8988T (cell line): ENCODE measurements around the gene PHTF1.
"Not testable (repeated sequence)": the region's sequence is repeated elsewhere in the genome, so short reads cannot be mapped to it uniquely, and the experiment has no call there.

ENCODE experiments used
- DNase-seq: peaks from one replicate; pipeline ENCODE4 v3.0.0; 2011

PHTF1 gene

DNA sequence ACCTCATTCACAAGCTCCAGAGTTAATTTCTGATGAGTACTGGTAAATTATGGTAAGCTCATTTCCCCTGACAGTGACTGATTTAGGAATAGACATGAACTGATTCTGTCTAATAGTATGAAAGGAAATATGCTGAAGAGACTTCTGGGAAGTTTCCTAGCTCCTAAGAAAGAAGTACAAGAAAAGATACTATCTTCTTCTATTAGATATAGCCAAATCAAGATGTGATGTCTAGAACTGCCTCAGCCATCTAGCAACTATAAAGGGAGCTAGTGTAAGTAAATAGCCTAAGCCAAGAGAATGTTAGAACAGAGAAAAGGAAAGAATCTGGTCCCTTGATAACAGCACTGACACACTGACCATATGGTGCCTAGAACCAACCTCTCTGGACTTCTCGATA, 10.7 kb upstream of the PHTF1 start:
- DNase-seq: no peak

DNA sequence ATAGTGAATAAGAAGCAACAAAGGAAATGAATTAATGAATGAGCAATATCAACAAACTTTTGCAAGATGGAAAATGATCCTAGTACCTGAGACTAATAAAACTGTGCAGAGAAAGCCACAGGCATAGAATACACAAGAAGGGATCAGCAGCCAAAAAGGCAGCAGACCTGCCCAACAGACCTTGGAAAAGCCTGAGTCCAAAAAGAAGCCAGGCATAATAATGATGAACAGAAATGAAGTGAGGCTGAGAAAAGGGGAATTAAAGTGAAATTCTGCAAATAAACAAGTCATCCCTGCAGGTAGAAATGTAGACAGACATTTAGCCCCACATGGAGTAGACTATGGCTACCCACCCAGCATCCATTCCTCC, 10.3 kb upstream of the PHTF1 start:
- no peak for DNase-seq

GRCh38 chr1:113768916-113769600, 9.8 kb upstream of the PHTF1 start:
- DNase-seq: no peak

GRCh38 chr1:113765306-113766230, 6.3 kb upstream of the PHTF1 start:
- no peak for DNase-seq

DNA sequence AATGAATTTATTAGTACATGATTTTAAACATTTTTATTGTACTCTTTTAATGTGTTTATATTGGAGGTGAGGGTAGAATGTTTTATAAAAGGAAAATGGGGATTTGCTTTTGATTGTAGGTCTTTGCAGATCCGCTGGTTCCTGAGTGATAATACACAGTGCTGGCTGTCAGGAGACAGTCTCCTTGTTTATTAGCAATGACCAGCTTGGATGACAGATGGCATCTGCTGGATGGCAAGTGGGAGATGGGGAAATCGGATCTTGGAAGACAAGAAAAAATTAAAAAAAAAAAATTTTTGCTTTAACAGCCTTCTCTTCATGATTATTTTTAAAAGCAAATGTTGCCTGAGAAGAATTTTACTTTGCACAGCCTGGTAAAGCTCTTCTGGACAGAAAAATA, 4.4 kb upstream of the PHTF1 start:
- DNase-seq: no peak

DNA sequence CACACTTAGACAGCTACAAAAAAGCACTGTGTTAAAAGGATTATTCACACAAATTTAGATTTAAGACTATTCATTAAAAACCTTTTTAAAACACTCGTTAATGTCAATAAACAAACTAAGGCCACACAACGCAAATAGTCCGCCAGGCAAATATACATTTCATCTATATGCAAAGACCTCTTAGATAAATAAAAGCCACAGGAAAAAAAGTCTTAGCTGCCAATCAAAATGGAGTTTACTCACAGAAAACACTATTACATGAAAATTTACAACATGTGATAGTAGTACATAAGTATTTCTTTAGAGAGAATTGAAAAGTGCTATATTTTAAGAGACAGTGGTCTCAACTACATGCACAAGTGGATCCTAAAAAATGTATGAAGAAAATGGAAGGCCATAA, 2.7 kb upstream of the PHTF1 start:
- no peak for DNase-seq

GRCh38 chr1:113760102-113761080, 1.1 kb upstream of the PHTF1 start:
- DNase-seq: no peak

- DNase-seq: peak; percentile 26
These were observed 504 bp downstream of the PHTF1 start for GRCh38 chr1:113758631-113759332.

DNA sequence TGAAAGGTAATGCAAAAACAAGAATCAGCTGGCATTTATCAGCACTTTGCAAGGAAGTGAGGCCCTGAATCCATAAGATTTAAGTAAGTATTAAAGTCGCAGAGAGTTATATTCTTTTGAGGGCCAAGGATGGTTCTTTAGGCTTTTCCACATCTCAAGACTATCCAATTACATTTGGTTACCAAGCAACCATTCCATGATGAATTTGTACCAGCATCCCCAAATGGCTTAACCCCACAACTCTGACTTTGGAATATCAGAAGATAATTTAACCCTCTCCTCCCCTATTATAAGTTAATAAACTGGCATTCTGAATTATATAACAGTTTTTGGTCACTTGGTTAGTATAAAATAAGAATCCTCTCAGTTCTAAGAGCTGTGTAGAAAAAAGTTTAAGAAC, 2.8 kb downstream of the PHTF1 start:
- DNase-seq: no peak

- not testable (repeated sequence) for DNase-seq
These were observed 6.0 kb downstream of the PHTF1 start for GRCh38 chr1:113753333-113753732.

DNA sequence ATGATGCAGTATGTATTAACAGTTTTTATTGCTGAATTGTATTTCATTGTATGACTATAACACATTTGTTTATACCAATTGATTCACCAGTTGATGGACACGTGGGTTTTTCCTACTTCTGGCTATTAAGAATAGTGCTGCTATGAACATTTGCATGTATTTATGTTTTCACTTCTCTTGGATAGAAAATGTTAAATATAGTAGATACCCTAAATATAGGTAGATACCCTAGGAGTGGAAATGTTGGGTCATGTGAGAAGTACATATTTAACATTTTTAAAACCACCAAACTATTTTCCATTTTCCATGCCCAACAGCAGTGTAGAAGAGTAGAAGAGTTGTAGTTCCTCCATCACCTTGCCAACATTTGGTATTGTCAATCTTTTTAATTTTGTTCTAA, 7.8 kb downstream of the PHTF1 start:
- DNase-seq: no peak

- DNase-seq: no peak
These were observed 8.2 kb downstream of the PHTF1 start for GRCh38 chr1:113751114-113751513.

- no peak for DNase-seq
These were observed 9.9 kb downstream of the PHTF1 start for GRCh38 chr1:113749402-113749801.

DNA sequence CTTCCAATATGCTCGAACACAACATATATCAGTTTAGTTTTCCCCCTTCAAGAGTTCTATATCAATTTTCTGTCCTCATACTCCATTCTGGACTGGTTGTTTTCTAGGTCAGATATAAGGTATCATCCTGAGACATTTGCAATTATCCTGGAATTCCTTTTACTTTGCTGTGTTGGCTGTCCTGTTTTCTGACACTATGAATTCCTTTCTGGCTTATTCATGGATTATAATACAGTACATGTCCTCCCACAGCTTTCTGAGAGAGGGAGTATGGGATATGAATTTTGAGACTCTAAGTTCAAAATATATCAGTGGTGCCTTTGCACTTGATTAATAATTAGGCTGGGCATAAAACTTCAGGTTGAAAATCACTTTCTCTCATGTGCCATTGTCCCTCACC, 11.9 kb downstream of the PHTF1 start:
- DNase-seq: no peak

- no peak for DNase-seq
These were observed 13.9 kb downstream of the PHTF1 start for GRCh38 chr1:113745425-113745824.

- no peak for DNase-seq
These were observed 15.2 kb downstream of the PHTF1 start for GRCh38 chr1:113744114-113744513.

DNA sequence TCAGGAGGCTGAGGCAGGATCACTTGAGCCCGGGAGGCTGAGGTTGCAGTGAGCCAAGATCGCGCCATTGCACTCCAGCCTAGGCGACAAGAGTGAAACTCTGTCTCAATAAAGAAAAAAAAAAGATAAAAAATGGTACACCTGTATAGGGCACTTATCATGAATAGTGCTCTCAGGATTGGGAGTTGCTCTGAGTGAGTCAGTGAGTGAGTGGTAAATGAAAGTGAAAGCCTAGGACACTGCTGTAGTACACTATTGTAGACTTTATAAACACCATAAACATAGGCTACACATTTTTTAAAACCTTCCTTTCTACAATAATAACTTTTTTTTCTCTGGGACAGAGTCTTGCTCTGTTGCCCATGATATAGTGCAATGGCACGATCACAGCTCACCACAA, 16.8 kb downstream of the PHTF1 start:
- no peak for DNase-seq

DNA sequence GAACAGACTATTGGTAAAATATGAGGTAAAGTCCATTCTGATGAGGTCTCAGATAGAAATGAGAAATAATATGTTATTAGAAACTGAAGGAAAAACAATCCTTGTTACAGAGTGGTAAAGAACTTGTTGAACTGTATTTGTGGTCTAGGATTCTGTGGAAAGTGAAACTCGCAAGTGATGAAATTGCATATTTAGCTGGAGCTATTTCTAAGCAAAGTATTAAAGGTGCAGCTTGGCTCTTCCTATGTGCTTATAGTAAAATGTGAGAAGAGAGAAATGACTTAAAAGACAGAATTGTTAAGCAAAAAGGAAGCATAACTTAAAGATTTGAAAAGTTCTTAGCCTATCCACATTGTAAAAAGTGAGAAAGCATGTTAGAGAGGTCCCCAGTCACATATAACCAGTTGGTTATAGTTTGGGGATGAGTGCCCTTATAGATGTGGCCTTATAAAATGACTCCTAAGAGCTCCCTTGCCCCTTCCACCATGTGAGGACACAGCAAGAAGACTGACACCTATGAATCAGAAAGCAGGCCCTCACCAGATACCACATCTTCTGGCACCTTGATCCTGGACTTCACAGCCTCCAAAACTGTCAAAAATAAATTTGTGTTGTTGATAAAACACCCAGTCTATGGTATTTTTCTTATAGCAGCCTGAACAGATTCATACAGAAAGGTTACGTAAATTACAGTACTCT, 24.8 kb downstream of the PHTF1 start:
- DNase-seq: no peak

GRCh38 chr1:113732802-113733201, 26.5 kb downstream of the PHTF1 start:
- no peak for DNase-seq

DNA sequence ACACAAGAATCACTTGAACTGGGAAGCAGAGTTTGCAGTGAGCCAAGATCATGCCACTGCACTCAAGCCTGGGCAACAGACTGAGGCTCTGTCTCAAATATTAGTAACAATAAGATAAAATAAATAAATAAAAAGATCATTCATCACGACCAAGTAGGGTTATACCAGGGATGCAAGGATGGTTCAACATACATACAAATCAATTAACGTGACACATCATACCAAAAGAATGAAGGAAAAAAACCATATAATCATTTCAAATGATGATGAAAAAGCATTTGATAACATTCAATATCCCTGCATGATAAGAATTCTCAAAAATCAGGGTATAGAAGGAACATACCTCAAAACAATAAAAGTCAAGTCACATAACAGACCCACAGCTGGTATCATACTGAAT, 38.3 kb downstream of the PHTF1 start:
- no peak for DNase-seq

DNA sequence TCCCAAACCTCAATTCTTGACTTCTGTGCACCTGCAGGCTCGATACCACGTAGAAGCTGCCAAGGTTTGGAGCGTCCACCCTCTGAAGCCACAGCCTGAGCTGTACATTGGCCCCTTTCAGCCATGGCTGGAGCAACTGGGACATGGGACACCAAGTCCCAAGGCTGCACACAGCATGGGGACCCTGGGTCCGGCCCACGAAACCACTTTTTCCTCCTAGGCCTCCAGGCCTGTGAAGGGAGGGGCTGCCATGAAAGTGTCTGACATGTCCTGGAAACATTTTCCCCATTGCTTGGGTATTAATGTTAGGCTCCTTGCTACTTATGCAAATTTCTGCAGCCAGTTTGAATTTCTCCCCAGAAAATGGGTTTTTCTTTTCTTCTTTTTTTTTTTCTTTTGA, 40.7 kb downstream of the PHTF1 start:
- DNase-seq: not testable (repeated sequence)

GRCh38 chr1:113717506-113717905, 41.8 kb downstream of the PHTF1 start:
- not testable (repeated sequence) for DNase-seq
